Urothelium cell line (cell line): Measurements from ENCODE around the gene DCBLD1.
A peak's percentile ranks its signal among the peaks of the same experiment; 100 is the strongest.

Experiments
- DNase-seq: peaks from one replicate; pipeline ENCODE4 v3.0.0; 2011; ENCODE audit warnings: low spot score, mixed read lengths
- FAIRE-seq: peaks from 2 replicates; lab custom pipeline; 2011; peaks lifted over from hg19 to GRCh38; lab: Jason Lieb, UNC

DCBLD1 gene

GRCh38 chr6:117520603-117521395 is 38.3 kb downstream of the DCBLD1 start:
- DNase-seq (no peak), FAIRE-seq (no peak)

GRCh38 chr6:117521791-117522502 is 39.5 kb downstream of the DCBLD1 start:
- FAIRE-seq: no peak
- DNase-seq: no peak

GRCh38 chr6:117525607-117526006 is 43.1 kb downstream of the DCBLD1 start:
- FAIRE-seq (no peak), DNase-seq (no peak)

GRCh38 chr6:117530467-117531242 is 48.2 kb downstream of the DCBLD1 start:
- no peak for FAIRE-seq

GRCh38 chr6:117531346-117531745 is 48.9 kb downstream of the DCBLD1 start:
- no peak for FAIRE-seq
- DNase-seq: no peak

More at GRCh38 chr6:117530467-117531242, 48.2 kb downstream of the DCBLD1 start:
- no peak for DNase-seq

- FAIRE-seq: no peak
- no peak for DNase-seq
Observed at GRCh38 chr6:117531809-117532725, 49.6 kb downstream of the DCBLD1 start.

GRCh38 chr6:117533775-117534174 is 51.3 kb downstream of the DCBLD1 start:
- no peak for DNase-seq
- FAIRE-seq: no peak

GRCh38 chr6:117534974-117535373 is 52.5 kb downstream of the DCBLD1 start:
- DNase-seq: no peak
- no peak for FAIRE-seq

- no peak for DNase-seq
- no peak for FAIRE-seq
Observed at GRCh38 chr6:117536317-117536716, 53.8 kb downstream of the DCBLD1 start.

GRCh38 chr6:117538615-117539014 is 56.1 kb downstream of the DCBLD1 start:
- DNase-seq: no peak
- no peak for FAIRE-seq

- DNase-seq: no peak
- no peak for FAIRE-seq
Observed at GRCh38 chr6:117540670-117541069, 58.2 kb downstream of the DCBLD1 start.

GRCh38 chr6:117542493-117542892 is 60.0 kb downstream of the DCBLD1 start:
- no peak for DNase-seq
- FAIRE-seq: no peak

GRCh38 chr6:117544716-117545115 is 62.2 kb downstream of the DCBLD1 start:
- no peak for DNase-seq
- FAIRE-seq: no peak

- FAIRE-seq (no peak), DNase-seq (peak; percentile 64)
Observed at GRCh38 chr6:117545161-117545595, 62.7 kb downstream of the DCBLD1 start.

- no peak for DNase-seq
- no peak for FAIRE-seq
Observed at GRCh38 chr6:117546674-117547073, 64.2 kb downstream of the DCBLD1 start.

GRCh38 chr6:117547688-117548621 is 65.5 kb downstream of the DCBLD1 start:
- no peak for DNase-seq
- no peak for FAIRE-seq

GRCh38 chr6:117548797-117549301 is 66.4 kb downstream of the DCBLD1 start:
- DNase-seq: no peak
- FAIRE-seq: no peak

- FAIRE-seq (no peak), DNase-seq (no peak)
Observed at GRCh38 chr6:117549611-117550010, 67.1 kb downstream of the DCBLD1 start.

- DNase-seq (no peak), FAIRE-seq (no peak)
Observed at GRCh38 chr6:117550078-117550600, 67.7 kb downstream of the DCBLD1 start.
